ENCODE data around the gene MCM3AP. TPM values are rescaled to one million over a fixed set of nuclear protein-coding genes. Genes with fewer than 3 reads are reported as not detected.

The MCM3AP gene
- total RNA-seq, 1 donor from 2014 or later = 67.7 TPM

DNA sequence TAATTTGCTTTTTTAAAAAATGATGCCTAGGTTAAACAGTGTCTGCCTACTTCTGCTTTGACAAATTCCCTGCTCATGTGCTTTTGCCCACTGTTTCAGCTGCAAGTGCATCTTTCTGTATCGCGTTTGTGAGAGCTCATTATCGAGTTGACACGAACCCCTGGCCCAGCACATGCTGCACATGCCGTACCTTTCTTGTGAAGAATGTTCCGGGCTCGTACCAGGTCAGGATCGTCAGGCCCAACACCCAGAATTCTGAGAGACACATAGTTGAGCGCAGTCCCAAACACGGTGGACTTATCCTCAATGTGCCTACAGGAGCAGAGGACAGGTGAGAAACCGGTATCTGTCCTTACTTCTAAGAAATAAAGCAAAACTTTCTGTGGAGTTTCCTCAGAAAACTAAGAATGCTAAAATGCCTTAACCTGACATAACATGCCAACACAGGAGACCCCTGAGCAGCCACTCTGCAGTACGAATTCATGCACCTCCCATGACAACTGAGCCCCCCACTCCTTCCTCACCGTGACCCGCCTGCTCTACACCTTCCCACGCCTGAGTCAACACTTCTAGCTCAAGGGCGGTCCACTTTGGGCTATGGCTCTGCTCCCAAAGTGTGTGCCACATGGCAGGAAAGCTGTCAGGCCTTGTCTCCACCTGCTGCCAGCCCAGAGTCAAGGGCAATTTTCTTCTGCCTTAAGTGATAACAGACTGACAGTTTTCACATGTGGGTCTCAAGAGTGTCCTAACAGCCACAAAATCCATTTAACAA is 63.6 kb downstream of the MCM3AP start:
- DNase-seq (ENCODE audit: low spot score in 2 of 2) (no peak), FAIRE-seq (no peak)

DNA sequence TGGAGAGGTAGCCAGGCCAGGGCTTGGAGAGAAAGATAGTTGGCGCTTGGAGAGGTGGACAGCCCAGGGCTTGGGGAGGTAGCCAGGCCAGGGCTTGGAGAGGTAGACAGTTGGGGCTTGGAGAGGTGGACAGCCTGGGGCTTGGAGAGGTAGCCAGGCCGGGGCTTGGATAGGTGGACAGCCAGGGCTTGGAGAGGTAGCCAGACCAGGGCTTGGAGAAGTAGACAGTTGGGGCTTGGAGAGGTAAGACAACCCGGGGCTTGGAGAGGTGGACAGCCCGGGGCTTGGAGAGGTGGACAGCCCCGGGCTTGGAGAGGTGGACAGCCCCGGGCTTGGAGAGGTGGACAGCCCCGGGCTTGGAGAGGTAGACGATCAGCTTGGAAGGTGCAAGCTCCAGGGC is 64.6 kb downstream of the MCM3AP start:
- DNase-seq (ENCODE audit: low spot score in 2 of 2) = no peak
- no peak for FAIRE-seq

- DNase-seq (ENCODE audit: low spot score in 2 of 2) (no peak), FAIRE-seq (no peak)
Observed at GRCh38 chr21:46220275-46220810, 65.1 kb downstream of the MCM3AP start.

GRCh38 chr21:46219591-46220239 is 65.7 kb downstream of the MCM3AP start:
- FAIRE-seq = no peak
- DNase-seq (ENCODE audit: low spot score in 2 of 2) = no peak

DNA sequence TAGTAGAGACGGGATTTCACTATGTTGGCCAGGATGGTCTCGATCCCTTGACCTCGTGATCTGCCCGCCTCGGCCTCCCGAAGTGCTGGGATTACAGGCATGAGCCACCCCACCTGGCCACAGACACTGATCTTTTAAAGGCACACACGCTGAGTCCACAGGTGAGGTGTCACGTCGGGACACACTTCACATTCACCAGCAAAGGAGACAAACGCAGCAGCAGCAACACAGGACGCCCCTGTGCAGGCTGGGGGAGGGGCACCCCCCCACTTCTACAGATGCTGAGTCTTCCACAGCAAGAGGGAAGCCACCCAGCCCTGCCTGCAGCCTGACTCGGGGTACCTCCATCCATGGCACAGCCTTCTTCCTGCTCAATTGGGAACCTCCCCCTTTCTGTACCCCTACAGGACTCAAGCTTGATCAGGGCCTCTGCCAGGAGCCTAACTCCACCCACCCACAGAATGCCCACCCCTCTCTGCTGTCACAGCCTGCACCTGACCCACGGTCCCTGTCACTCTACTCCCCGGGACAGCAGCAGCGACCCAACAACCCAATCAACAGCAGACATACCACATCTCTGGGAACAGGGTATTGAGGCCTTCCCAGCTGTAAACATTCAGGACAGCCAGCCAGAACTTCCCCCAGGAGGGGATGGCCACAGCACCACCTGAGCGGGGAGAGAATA is 66.4 kb downstream of the MCM3AP start:
- FAIRE-seq (no peak), DNase-seq (ENCODE audit: low spot score in 2 of 2) (no peak)

DNA sequence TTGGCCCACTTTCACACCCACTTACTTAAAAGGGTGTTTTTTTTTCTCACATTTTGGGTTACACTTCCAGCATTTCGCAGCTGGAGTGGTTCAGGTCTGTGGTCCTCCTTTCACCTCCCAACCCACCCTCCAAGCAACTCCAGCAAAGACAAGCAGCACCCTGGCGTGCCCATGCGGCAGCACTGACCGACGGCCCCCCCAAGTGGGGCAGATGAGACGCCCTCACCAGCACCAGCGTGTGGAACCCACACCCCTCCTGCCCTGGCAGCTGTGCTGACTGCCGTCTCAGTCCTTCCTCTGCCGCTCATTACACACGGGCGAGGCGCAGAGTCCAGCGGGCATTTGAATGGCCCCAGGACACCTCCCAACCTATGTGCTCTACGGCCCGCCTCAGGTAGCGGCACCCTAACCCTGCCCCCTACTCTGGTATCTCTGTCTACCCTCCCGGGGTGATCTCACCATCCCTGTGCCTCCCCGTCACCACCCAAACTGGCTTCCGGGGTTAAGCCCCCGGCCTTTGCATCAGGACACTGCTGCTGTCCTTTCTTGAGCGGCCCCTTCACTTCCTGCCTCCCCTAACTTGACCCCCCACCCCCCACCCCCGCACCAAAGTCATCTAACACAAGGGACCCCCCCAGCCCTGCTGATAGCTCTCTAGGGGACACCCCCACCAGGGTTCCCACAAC is 67.8 kb downstream of the MCM3AP start:
- DNase-seq (ENCODE audit: low spot score in 2 of 2) = no peak

DNA sequence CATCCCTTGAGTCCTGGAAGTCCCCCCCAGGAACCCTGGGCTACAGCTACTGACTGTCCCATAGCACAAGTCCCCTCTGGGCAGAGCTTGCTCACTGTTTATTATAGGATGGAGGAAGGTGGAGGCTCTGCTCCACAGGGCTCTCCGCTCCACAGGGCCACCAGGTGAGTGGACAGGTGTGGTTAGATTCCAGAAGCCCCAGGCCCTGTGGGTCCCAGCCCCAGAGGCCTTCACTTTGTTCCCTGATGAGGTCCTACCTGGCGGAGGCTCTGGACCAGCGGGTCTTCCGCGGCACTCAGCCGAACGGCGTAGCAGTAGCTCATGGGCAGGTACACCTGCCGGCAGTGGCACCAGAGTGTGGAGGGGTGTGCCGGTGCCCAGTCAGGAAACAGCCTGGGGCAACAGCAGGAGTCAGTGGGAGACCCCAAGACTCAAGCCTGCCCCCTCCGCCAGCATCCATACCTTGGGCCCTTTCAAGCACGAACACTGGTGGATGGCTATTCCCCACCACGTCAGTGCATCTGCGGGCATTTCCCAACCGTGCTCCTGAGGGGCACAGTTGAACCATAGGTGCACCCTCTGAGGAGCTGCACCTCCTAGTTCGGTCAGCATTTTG is 69.2 kb downstream of the MCM3AP start:
- DNase-seq (ENCODE audit: low spot score in 2 of 2) (no peak), FAIRE-seq (no peak)

More for the DNA sequence above, 67.8 kb downstream of the MCM3AP start:
- FAIRE-seq = no peak

DNA sequence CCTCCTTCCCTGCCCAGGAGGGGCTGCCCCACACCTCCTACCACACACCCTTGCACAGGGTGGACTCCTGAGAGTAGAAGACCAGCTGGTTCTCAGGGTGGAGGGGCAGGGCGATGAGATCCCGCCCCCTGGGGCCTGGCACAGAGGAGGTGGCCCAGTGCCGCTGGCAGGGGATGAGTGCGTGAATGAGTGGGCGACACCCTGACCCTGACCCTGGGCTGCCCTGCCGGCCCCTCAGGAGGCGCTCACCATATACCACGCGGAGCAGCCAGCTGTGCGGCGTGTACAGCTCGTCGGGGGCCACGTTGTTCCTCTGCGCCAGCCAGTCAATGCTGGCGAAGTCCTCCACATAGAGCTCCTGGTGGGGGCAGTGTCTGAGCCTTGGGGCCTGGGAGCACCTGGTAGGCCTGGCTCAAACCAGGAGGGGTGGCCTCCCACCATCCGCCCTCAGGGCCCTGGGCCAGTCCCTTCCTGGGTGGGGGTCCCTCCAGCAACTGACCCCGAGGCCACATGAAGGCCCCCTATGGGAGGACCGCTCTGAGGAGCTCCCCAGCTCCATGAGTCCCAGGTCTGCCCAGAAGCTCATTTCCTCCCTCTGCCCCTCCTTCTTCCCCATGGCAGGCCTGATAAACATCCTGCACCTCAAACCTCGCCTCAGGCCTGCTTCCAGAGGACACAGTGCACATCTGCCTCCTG is 69.8 kb downstream of the MCM3AP start:
- FAIRE-seq (no peak), DNase-seq (ENCODE audit: low spot score in 2 of 2) (no peak)

- FAIRE-seq (no peak), DNase-seq (ENCODE audit: low spot score in 2 of 2) (no peak)
Observed at GRCh38 chr21:46214478-46215340, 70.7 kb downstream of the MCM3AP start.

DNA sequence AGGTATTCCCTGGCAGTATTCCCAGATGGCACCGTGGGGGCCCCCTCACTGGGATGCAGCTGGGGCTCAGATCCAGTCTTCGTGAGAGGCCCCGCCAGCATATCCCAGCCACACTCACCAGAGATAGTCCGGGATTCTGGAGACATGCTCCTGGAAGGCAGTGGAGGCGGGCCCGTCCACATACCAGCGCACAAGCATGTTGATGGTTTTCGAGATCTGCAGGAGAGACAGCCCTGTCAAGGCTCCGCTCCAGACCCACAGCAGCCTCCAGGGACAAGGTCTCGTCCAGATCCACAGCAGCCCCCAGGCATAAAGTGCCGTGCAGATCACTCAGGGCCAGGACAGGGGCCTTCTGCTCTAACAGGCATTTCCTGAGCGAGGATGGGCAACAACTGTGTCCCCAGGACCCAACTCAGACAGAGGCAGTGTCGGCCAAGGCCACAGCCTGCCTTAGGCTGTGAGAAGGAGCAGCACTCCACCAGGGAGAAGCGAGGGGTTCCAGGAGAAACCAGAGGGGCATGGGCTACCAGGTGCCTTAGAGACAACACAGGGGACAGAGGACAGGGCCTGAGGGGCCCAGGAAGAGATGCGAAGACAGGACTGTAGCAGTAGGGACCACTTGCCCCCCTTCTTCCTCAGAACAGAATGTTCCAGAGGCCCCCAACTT is 71.7 kb downstream of the MCM3AP start:
- FAIRE-seq (no peak), DNase-seq (ENCODE audit: low spot score in 2 of 2) (no peak)

DNA sequence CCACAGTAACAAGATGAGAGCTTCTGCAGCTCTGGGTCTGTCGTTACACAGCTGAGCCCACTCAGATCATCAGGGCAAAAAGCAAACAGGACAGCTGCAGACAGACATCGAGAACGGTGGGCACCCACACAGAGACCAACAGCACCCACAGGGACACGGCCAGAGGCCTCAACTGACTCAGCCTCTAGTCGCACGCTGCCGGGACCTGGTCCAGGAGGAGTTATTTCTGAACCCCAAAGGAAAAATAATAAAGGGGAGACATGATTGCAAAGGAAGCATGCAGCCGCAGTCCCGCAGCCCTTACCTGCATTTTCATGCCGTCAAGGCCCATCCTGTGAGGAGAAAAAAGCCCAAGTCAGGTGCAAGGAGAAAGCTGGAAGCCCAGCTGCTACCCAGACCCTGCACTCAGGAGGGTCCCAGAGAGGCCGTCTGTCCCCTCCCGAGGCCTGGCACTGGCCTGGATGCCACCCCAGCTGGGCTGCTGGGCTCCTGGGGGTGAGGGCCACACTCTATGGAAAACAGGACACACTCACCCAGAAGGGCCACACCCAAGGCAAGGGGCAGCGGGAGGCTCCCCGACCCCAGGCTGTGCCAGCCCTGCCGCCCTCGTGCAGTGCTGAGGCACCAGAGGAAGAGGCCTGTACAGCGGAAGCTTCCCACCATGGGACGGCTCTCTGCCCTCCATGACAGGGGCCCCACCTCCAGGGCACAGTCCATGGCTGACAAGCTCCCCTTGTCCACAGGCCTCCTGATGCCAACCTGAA is 72.5 kb downstream of the MCM3AP start:
- FAIRE-seq (no peak), DNase-seq (ENCODE audit: low spot score in 2 of 2) (no peak)

GRCh38 chr21:46211786-46212720 is 73.4 kb downstream of the MCM3AP start:
- DNase-seq (ENCODE audit: low spot score in 2 of 2) = no peak
- FAIRE-seq = no peak

- FAIRE-seq = no peak
Observed at GRCh38 chr21:46211376-46211775, 74.0 kb downstream of the MCM3AP start.

DNA sequence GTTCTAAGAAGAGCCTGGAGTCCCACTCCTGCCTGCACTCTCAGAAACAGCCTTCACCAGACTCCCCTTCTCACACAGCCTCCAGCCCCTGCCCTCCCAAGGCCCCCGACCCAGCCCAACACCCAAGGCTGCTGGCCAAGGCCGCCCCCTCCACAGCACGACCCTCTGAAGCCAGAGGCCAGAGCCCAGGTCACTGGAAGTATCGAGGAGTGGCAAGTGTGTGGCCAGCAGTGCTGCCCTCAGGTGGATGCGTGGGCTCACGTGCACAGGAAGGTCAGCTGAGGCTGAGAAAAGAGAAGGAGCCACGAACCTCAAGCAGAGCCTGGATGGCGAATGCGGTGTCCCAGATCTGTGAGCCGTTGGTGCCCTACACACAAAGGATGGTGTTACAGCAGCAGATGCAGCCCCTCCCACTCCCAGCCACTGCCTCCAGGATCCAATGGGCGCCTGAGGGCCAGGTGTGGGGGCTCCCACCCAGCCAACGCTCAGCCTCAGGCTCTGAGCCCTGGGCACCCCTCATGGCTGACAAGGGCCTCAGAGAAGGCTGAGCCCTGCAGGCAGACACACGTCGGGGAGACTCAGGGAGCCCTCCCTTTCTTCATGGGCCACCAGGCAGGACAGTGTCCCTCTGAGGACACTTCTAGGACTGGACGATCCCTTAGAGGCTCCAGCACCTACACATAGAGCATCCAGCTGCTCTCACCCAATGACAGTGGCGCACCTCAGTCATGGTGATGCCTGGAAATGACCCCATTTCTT is 74.9 kb downstream of the MCM3AP start:
- DNase-seq (ENCODE audit: low spot score in 2 of 2) (no peak), FAIRE-seq (no peak)

More at GRCh38 chr21:46211376-46211775, 74.0 kb downstream of the MCM3AP start:
- DNase-seq (ENCODE audit: low spot score in 2 of 2) = no peak
